ENCODE results near the gene HBQ1. TPM values are rescaled to one million over a fixed set of nuclear protein-coding genes. Genes with fewer than 3 reads are reported as not detected.
"Not testable (repeated sequence)": the region's sequence is repeated elsewhere in the genome, so short reads cannot be mapped to it uniquely, and the experiment has no call there.

HBQ1 gene
- 1 to 10 TPM; 1.2 to 2.0 TPM for total RNA-seq

DNA sequence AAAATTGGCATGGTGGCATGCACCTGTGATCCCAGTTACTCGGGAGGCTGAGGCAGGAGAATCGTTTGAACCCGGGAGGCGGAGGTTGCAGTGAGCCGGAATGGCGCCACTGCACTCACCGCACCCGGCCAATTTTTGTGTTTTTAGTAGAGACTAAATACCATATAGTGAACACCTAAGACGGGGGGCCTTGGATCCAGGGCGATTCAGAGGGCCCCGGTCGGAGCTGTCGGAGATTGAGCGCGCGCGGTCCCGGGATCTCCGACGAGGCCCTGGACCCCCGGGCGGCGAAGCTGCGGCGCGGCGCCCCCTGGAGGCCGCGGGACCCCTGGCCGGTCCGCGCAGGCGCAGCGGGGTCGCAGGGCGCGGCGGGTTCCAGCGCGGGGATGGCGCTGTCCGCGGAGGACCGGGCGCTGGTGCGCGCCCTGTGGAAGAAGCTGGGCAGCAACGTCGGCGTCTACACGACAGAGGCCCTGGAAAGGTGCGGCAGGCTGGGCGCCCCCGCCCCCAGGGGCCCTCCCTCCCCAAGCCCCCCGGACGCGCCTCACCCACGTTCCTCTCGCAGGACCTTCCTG is at the start of gene HBQ1:
Gene HBQ1, plus strand, starts transcription at position 359 of the 575 bp plus-strand sequence. Its CDS starts 28 bp downstream, at position 387.
- Mint-ChIP-seq H3K4me3 (peak within 1 kb of the TSS; percentile 42), H3K4me1 (peaks cover 6% of the 10 kb centered on the region), H3K9me3 (no peaks in the 10 kb centered on the region), H3K27me3 (peaks cover 34% of the 10 kb centered on the region), H3K36me3 (peaks cover 2% of the 10 kb centered on the region), H3K27ac (no peak within 1 kb of the TSS)
- peak; percentile 76 for DNase-seq

DNA sequence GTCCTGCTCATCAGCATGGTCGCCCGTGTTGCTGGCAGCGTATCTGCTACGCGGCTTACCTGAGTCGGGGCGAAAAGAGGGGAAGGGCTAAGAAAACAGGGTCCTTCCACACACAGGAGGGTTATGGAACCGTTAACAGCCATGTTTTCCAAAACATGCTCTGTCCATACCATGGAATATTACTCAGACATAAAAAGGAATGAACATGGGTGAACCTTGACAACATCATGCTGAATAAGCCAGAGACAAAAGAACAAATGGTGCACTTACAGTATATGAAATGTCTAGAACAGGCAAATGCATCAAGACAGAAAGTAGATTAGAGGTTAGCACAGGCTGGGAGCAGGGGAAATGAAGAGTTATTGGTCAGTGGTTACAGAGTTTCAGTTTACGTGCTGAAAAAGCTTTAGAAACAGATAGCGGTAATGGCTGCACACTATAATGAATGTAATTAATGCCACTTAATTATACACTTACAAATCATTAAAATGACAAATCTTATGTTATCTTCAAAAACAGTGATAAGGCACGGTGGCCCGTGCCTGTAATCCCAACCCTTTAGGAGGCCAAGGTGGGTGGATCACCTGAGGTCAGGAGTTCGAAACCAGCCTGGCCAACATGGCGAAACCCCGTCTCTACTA is 49.6 kb upstream of the HBQ1 start:
- Mint-ChIP-seq H3K4me1 (peaks cover 28% of the 10 kb centered on the region), H3K27ac (no peak overlapping the region), H3K9me3 (no peaks in the 10 kb centered on the region), H3K36me3 (peaks cover 10% of the 10 kb centered on the region), H3K4me3 (no peak overlapping the region), H3K27me3 (no peaks in the 10 kb centered on the region)
- DNase-seq, result no peak

DNA sequence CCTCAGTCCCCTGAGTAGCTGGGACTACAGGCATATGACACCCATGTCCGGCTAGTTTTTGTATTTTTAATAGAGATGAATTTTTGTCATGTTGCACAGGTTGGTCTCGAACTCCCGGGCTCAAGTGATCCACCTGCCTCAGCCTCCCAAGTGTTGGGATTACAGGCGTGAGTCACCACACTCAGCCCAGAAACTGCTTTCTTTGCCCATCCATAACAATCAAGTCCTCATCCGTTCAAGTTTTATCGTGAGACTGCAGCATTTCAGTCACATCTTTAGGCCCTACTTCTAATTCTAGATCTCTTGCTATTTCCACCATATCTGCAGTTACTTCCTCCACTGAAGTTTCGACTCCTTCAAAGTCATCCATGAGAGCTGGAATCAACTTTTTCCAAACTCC is 48.1 kb upstream of the HBQ1 start:
- H3K27ac Mint-ChIP-seq, result no peak overlapping the region
- no peaks in the 10 kb centered on the region for H3K27me3 Mint-ChIP-seq
- peaks cover 34% of the 10 kb centered on the region for H3K4me1 Mint-ChIP-seq
- DNase-seq, result no peak
- peaks cover 14% of the 10 kb centered on the region for H3K36me3 Mint-ChIP-seq
- H3K4me3 Mint-ChIP-seq, result no peak overlapping the region
- H3K9me3 Mint-ChIP-seq, result no peaks in the 10 kb centered on the region

DNA sequence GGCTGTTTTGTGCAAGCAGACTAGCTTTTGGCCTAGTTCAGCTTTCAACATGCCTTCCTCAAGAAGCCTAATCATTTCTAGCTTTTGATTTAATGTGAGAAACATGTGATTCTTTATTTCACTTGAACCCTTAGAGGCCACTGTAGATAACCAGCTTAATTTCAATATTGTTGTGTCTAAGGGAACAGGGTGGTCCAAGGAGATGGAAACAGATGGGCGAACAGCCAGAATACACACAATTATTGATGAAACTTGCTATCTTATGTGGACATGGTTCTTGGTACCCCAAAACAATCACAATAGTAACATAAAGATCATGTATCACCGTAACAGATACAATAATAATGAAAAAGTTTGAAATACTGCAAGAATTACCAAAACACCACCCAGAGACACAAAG is 46.5 kb upstream of the HBQ1 start:
- Mint-ChIP-seq H3K4me1 (peaks cover 34% of the 10 kb centered on the region), H3K4me3 (no peak overlapping the region), H3K27me3 (no peaks in the 10 kb centered on the region), H3K27ac (no peak overlapping the region), H3K9me3 (no peaks in the 10 kb centered on the region), H3K36me3 (peaks cover 15% of the 10 kb centered on the region)
- DNase-seq, result no peak

DNA sequence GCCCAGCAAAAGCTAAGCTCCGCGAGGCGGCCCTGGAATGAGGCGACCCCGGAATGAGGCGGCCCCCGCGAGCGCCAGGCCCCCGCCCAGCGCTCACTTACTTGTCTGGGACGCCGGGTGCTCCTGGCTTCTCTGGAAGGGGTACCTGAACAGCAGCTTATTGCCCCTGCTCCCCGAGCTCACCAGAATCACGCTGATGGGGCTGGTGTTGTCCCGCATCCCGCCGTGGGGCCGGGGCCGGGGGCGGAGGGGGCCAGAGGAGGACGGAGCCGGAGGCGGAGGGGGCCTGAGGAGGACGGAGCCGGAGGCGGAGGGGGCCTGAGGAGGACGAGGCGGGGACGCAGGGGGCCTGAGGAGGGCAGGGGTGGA is 42.2 kb upstream of the HBQ1 start:
- Mint-ChIP-seq H3K4me1 (peaks cover 16% of the 10 kb centered on the region), H3K27ac (peak overlapping the region; percentile 83), H3K4me3 (peak overlapping the region; percentile 84), H3K27me3 (no peaks in the 10 kb centered on the region), H3K9me3 (no peaks in the 10 kb centered on the region), H3K36me3 (peaks cover 12% of the 10 kb centered on the region)
- DNase-seq, result peak; percentile 34

GRCh38 chr16:140175-140857 is 39.9 kb upstream of the HBQ1 start:
- Mint-ChIP-seq H3K27ac (no peak overlapping the region), H3K27me3 (no peaks in the 10 kb centered on the region), H3K4me1 (peaks cover 6% of the 10 kb centered on the region), H3K9me3 (no peaks in the 10 kb centered on the region), H3K36me3 (peaks cover 5% of the 10 kb centered on the region), H3K4me3 (no peak overlapping the region)
- no peak for DNase-seq

DNA sequence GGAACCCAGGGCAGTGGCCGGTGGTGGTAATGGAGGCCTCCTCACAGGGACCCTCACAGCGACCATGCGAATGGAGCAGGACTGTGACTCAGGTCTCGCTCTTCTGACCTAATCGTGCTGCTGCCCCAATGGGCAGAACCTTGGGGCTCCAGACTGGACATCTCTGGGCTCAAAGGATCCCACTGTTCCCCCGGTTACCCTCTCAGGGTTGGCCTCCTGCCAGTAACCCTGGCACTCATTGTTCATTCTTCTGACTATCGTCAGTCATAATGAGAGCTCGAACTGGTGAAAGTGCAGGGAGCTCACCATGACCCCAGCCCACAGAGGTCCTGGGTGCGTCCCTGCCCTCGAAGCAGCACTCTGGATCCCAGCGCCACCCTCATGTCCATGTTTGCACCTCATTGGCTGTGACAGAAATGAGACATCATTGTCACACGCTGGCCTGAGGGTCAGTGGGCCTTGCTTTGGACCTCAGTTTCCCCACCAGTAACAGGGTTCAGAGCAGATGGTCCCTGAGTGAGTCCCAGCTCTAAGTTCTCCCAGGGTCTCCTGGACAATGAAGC is 37.8 kb upstream of the HBQ1 start:
- DNase-seq, result no peak
- H3K27me3 Mint-ChIP-seq, result peaks cover 4% of the 10 kb centered on the region
- H3K9me3 Mint-ChIP-seq, result no peaks in the 10 kb centered on the region
- no peak overlapping the region for H3K27ac Mint-ChIP-seq
- no peaks in the 10 kb centered on the region for H3K4me1 Mint-ChIP-seq
- peaks cover 2% of the 10 kb centered on the region for H3K36me3 Mint-ChIP-seq
- H3K4me3 Mint-ChIP-seq, result no peak overlapping the region

DNA sequence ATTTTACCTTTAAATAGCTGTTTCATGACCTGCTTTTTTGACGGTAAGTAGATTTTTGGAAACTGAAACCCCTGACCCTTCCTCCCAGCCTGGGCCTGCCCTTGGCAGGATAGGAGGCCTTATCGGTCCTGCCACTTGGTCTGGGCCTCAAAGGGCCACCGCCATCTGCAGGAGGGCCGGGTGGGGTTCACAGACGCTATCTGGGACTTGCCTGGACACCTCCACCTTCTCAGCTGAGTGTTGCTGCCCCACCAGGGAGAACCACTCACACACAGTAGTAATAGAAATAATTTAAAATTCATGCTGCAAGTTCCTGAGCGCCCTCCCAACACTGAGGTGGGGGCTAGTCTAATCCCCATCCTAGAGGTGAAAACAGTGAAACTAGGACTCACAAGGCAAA is 37.2 kb upstream of the HBQ1 start:
- H3K27me3 Mint-ChIP-seq, result peaks cover 4% of the 10 kb centered on the region
- H3K9me3 Mint-ChIP-seq, result no peaks in the 10 kb centered on the region
- DNase-seq, result no peak
- H3K27ac Mint-ChIP-seq, result no peak overlapping the region
- no peak overlapping the region for H3K4me3 Mint-ChIP-seq
- H3K4me1 Mint-ChIP-seq, result no peaks in the 10 kb centered on the region
- H3K36me3 Mint-ChIP-seq, result no peaks in the 10 kb centered on the region

- Mint-ChIP-seq H3K4me3 (no peak overlapping the region), H3K27me3 (peaks cover 4% of the 10 kb centered on the region), H3K27ac (no peak overlapping the region), H3K9me3 (no peaks in the 10 kb centered on the region), H3K36me3 (no peaks in the 10 kb centered on the region), H3K4me1 (no peaks in the 10 kb centered on the region)
- DNase-seq, result no peak
Observed at GRCh38 chr16:143456-143855, 36.8 kb upstream of the HBQ1 start.

GRCh38 chr16:144797-145252 is 35.4 kb upstream of the HBQ1 start:
- Mint-ChIP-seq H3K36me3 (no peaks in the 10 kb centered on the region), H3K27ac (no peak overlapping the region)

GRCh38 chr16:146646-147045 is 33.6 kb upstream of the HBQ1 start:
- no peaks in the 10 kb centered on the region for H3K4me1 Mint-ChIP-seq
- H3K9me3 Mint-ChIP-seq, result no peaks in the 10 kb centered on the region
- no peak overlapping the region for H3K27ac Mint-ChIP-seq
- peaks cover 11% of the 10 kb centered on the region for H3K27me3 Mint-ChIP-seq
- H3K36me3 Mint-ChIP-seq, result no peaks in the 10 kb centered on the region
- DNase-seq, result no peak
- H3K4me3 Mint-ChIP-seq, result no peak overlapping the region

More at GRCh38 chr16:144797-145252, 35.4 kb upstream of the HBQ1 start:
- no peak for DNase-seq
- H3K4me3 Mint-ChIP-seq, result no peak overlapping the region
- no peaks in the 10 kb centered on the region for H3K4me1 Mint-ChIP-seq
- H3K27me3 Mint-ChIP-seq, result peaks cover 10% of the 10 kb centered on the region
- no peaks in the 10 kb centered on the region for H3K9me3 Mint-ChIP-seq

DNA sequence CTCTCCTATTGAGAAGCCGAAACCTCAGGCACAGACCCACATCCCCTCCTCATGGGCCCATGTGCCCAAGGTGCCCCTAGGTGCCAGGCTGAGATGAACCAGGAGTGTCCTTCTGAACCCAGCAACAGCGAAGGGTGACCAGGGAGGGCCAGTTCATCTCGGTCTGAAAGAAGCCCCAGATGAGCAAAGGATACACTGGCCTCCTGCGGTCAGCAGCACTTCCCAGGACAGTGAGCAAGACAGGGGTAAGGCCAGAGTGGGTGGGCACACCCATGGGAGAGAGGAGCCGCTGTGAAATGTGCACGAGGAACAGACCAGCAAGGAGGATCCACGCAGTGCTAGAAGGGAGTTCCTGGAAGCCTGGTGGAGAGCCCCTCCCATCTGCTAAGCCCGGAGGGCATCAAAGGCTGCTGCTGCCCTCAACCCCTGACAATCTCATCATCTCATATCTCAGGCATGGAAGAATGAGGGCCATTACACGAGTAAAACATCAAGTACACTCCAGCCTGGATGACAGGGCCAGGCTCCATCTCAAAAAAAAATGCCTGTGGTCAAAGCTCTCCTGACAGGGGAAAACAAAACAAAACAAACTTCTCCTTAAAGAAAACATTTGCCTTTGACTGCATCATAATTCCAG is 31.1 kb upstream of the HBQ1 start:
- no peaks in the 10 kb centered on the region for H3K36me3 Mint-ChIP-seq
- H3K4me1 Mint-ChIP-seq, result no peaks in the 10 kb centered on the region
- H3K4me3 Mint-ChIP-seq, result no peak overlapping the region
- peaks cover 22% of the 10 kb centered on the region for H3K27me3 Mint-ChIP-seq
- DNase-seq, result no peak
- no peaks in the 10 kb centered on the region for H3K9me3 Mint-ChIP-seq
- H3K27ac Mint-ChIP-seq, result no peak overlapping the region

- H3K9me3 Mint-ChIP-seq, result no peaks in the 10 kb centered on the region
- DNase-seq, result no peak
- H3K4me3 Mint-ChIP-seq, result no peak within 1 kb of the TSS
- H3K36me3 Mint-ChIP-seq, result no peaks in the 10 kb centered on the region
- no peak within 1 kb of the TSS for H3K27ac Mint-ChIP-seq
- peaks cover 41% of the 10 kb centered on the region for H3K27me3 Mint-ChIP-seq
- peaks cover 5% of the 10 kb centered on the region for H3K4me1 Mint-ChIP-seq
Observed at GRCh38 chr16:152141-153128, 27.8 kb upstream of the HBQ1 start, which contains the start of gene HBZ. TSS of gene HBZ (plus strand) at chr16:152644. CDS start at chr16:152910, 266 bp downstream.

GRCh38 chr16:153129-153521 is 27.1 kb upstream of the HBQ1 start:
- not testable (repeated sequence) for H3K4me3 Mint-ChIP-seq, DNase-seq, H3K27ac Mint-ChIP-seq, H3K36me3 Mint-ChIP-seq, H3K4me1 Mint-ChIP-seq, H3K9me3 Mint-ChIP-seq
- H3K27me3 Mint-ChIP-seq, result peaks cover 46% of the 10 kb centered on the region
